ENCODE results near the gene OR8B8.
"Not testable (repeated sequence)": the region's sequence is repeated elsewhere in the genome, so short reads cannot be mapped to it uniquely, and the experiment has no call there.

Gene OR8B8, protein sequence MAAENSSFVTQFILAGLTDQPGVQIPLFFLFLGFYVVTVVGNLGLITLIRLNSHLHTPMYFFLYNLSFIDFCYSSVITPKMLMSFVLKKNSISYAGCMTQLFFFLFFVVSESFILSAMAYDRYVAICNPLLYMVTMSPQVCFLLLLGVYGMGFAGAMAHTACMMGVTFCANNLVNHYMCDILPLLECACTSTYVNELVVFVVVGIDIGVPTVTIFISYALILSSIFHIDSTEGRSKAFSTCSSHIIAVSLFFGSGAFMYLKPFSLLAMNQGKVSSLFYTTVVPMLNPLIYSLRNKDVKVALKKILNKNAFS

DNA sequence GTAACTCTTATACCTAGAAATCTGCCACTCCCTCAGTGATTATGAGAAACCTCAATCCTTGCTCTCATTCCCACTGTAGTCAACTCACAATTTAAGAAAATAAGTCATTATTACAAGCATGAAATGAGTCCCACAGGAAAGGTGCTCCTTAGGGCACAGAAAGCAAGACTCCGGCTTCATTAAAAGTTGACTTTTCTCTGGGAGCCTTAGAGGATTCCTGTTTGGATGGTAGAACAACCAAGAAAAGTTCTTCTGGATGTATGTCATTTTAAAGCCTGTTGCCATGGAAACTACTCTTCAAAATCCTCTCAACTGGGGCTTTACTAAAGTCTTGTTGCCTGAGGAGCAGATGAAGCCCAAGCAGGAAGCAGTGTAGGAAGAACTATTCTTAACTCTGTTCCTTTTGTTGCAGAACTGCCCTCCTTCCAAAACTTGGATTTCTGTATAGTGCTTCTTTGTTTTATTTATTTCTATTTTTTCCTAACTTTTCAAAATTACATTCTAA lies at the start of gene OR8B8:
Gene OR8B8 (minus strand): TSS at position 51 of the 505 bp plus-strand sequence. CDS start 4,611 bp downstream, outside the sequence.
- DNase-seq (ENCODE audit: low read depth): no peak

DNA sequence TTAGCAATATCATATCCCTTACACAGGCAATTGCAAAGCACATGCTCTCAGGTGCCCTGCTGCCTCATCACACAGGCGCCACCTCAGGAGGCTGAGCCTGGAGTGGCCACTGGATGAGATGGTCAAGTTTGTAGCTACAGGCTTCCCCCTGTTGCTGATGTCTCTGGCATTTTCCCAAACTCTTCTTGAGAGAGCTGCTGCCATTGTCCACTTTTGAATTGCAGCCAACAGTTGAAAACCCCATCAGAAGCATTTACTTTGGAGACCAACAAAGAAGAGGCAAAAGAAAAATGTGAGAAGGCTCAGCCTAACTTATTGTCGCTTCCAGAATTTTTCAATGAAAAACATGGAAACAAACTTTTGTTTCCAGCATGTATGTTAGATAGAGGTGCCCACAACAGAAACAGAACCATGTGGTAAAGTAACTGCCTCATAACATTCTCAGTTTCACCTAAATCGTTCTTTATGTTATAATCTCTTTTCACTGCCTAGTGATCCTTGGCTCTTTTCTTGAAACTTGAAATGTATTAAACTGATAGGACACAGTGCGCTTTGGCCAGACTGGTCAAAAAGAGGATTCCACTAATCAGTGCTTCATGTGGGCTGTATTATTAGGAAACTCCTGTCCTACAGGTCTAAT lies 47.6 kb upstream of the OR8B8 start:
- DNase-seq (ENCODE audit: low read depth): no peak

DNA sequence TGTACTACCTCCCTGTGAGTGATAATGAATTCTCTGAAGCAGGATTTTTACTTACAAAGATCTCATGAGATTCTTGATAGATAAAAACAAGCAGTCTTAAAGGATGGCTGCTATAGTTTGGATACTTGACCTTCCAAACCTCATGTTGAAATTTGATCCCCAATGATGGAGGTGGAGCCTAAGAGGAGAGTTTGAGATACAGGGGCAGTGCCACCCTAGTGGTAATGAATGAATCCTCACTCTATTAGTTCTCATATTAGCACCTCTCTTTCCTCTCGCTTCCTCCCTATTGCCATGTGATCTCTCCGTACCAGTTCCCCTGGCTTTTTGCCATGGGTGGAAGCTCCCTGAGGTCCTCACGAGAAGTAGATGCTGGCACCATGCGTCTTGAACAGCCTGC lies 37.9 kb upstream of the OR8B8 start:
- no peak for DNase-seq (ENCODE audit: low read depth)

DNA sequence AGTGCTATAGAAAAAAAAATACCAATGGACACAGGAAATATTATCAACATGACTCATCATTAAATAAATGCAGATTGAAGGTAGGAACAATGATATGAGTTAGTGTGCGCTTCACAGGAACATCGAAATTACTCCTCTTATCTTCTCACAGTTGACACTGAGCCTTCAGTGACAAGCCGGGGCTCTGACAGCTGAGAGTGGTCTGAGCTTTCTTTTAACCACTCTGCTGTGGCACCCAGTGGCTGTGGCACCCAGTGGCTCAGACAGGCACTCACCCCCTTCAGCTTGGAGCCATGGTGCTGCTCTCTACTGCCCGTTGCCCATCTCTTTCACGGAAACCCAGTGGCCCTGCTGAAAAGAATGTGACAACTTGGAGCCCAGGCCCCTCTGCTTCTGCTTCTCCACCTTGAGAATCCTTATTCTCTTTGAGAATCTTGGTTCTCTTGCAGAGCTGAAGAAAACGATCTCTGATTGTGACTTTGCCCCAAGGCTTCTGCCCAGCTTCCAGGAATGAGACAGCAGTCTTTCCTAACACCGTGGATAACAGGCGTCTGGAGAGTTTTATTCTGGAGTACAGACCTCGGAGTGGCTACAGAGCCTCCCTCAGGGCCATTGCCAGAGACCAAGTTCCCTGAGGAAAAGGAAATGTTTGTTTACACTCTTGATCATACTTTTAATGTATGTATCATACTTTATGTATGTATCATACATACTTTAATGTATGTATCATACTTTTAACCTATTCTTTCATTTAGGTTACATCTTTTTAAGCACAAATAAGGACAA lies 37.1 kb upstream of the OR8B8 start:
- DNase-seq (ENCODE audit: low read depth): no peak

DNA sequence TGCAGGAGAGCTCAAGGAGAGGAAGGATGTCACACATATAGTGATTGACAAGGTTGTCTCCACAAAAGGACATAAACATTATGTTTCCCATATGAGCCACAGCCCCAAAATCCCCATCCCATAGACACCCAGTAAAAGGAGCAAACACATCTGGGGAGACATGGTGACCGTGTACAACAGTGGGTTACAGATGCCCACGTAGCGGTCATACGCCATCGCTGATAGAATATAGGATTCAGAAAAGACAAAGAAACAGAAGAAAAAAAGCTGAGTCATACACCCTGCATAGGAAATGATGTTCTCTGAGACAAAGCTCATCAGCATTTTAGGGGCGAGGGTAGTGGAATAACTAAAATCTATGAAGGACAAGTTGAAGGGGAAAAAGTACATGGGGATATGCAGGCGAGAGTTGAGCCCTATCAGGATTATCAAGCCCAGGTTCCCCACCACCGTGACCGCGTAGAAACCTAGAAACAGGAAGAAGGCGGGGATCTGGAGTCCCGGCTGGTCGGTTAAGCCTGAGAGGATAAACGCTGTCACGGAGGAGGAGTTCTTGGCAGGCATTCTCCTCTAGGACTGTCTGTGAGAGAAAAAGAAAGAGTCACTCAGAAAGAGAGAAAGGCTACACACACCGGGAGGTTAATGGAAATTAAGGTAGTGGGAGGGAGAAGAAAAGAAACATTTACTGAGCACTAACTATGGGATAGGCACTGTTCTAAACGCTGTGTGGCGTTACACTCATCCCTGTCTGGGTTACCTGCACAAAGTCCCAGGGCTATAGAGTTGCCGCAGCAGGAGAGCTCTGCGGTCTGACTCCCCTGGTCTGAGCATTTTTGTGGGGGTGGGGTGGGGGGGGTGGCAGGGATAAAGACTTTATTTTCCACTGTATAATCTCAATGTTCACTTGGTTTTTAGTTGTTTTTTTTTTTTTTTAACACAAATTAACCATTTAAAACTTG lies 36.1 kb upstream of the OR8B8 start:
- no peak for DNase-seq (ENCODE audit: low read depth)

DNA sequence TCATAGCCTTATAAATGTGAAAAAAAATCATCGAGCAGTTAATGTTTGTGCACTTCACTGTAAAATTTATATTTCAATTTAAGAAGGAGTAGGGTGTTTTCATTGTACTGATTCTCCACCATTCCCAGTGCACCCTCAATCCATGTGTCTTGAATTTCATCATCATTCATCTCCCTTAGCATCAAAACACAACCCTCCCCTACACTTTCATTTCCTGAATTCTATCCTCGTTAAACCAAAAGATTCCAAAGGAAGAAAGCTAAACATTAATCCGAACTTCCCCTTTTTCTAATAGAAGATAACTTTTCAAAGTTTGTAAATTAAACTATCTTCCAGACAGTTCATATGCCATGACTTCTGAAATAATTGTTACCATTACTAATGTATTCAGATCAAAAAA lies 34.1 kb upstream of the OR8B8 start:
- DNase-seq (ENCODE audit: low read depth): no peak

DNA sequence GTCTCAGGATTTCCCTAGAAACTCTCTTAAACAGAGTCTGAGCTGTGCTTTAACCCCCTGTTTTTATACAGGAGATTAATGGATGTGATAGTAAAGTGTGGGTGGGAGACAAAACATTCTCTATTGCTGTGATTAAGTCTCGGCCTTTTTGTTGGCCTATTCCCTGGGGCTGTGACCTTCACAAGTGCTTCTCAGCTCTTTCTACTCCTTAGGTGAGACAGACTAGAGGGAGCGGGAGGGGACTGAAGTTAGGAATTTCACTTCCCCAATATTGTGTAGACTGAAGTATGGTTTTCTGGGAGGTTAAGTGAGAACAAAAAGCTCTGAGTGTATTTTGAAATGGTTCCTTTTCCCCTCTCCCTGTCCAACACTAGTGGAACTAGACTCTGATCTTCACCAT lies 29.8 kb upstream of the OR8B8 start:
- DNase-seq (ENCODE audit: low read depth): no peak

DNA sequence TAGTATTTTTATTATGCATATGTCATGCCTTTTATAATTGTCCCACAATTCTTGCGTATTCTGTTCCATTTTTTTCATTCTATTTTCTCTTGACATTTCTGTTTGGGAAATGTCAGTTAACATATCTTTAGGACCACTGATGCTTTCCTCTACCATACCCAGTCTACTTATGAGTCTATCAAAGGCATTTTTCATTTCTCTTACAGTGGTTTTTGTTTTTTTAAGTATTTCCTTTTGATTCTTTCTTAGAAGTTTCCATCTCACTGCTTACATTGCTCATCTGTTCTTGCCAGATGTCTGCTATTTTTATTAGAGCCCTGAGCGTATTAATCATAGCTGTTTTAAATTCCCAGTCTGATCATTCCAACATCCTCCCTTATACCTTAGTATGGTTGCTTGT lies 29.3 kb upstream of the OR8B8 start:
- no peak for DNase-seq (ENCODE audit: low read depth)

DNA sequence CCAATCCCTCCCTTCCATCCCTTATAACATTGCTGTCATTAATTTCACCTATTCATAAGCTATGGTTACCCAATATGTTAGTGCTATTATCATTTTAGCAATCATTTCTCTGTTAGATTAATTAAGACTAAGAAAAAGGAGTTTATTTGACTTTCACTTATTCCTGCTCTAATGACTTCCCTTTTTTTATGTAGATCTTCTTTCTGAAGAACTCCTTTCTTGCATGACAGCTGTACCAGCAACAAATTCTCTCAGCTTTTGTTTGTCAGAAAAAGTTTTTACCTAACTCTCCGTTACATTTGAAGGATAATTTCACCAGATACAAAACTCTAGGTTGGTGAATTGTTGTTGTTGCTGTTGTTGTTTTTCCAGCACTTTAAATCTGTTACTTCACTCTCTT lies 28.6 kb upstream of the OR8B8 start:
- DNase-seq (ENCODE audit: low read depth): no peak

DNA sequence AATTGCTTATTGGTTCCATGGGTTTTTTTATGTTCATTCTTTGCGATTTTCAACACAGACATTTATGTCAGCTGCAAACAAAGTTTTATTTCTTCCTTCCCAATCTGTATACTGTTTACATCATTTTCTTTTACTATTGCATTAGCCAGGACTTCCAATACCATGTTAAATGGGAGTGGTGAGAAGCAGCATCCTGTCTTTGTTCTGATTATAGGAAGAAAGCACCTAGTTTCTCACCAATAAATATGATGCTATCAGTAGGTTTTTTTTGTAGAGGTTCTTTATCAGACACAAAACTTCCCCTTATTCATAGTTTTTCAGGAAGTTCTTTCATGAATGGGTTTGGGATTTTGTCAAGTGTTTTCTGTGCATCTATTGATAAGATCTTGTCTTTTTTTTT lies 28.0 kb upstream of the OR8B8 start:
- DNase-seq (ENCODE audit: low read depth): no peak

DNA sequence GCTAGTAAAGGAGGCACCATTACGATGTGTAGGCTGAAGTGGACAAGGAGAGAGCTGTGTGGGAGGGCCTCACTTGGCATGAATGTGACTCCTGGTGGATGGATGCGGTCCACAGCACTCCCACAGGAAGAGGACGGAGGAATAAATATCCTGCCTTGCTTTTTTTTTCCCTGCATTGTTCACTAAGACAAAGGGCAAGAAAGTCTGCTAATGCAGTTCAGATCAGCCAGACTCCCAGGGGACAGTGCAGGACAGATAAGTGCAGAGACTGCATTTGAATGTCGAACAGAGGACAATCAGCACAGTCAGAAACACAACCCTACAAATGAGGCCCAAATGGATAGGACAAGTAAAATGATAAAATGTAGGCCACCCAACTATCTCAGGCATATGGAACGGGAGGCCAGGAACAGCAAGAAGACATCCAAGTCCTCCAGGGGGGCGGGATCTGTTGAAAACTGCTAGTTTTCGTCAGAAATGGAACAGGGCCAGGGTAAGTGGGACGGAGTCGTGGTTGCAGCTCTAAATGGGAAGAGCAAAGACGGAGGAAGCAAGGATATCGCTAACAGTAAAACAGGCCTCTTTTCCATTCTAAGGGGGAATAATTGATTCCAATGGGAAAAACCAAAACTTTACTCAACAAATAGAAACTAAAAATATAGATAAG lies 25.2 kb upstream of the OR8B8 start:
- DNase-seq (ENCODE audit: low read depth): no peak

DNA sequence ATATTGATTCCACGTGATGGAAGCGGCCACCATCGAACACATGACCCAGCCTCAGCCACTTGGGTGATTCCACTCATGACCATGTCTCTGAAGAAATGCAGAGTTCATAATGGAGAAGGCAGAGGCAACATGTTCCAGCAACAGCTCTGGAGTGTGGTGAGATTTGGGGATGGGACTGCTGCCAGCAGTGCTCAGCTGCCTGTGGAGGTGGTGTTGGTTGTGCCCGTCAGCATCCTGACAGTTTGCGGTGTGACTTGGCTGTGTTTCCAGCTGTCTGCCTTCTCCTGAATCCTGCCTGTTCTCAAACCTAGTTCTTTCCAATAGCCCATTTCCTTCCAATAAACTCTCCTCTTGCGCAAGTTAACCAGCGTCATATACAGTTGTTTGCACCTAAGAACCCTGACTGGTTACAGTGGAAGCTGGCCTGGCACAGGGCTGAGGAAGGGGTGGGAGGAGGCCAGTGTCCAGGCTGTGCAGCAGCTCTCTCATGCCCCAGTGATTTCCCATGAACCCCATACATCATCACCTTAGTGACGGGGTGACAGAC lies 22.0 kb upstream of the OR8B8 start:
- no peak for DNase-seq (ENCODE audit: low read depth)

DNA sequence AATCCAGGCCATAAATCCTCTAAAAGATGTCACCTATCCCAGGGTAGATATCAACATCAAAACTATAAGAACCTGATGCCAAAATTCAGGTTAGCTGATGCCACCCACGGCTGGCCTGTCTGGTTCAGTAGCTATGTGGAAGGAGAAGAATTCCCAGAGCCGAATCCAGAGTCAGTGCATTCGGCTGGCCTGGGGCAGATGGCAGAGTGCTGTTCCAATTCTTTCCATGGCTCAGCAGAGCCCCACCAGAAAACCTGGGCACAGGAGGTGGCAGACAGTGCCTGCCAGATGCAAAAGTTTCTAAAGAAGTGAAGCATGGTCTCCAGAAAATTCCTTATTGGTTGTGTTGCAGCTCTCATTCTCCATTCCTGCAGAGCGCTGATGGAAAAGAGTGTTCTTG lies 19.9 kb upstream of the OR8B8 start:
- DNase-seq (ENCODE audit: low read depth): no peak

DNA sequence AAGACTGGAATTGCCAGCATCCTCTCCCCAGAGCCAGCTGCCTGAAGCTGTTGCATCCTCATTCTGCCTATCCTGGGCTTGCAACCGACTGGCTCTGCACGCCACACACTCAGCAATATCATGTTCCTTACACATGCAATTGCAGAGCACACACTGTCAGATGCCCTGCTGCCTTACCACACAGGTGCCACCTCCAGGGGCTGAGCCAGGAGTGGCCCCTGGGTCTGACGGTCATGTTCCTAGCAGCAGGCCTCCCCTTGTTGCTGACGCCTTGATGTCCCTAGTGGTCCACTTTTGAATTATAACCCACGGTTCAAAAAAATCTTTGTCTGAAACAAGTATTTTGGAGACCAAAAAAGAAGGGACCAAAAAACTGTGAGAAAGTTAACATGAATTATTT lies 18.5 kb upstream of the OR8B8 start:
- DNase-seq (ENCODE audit: low read depth): no peak

DNA sequence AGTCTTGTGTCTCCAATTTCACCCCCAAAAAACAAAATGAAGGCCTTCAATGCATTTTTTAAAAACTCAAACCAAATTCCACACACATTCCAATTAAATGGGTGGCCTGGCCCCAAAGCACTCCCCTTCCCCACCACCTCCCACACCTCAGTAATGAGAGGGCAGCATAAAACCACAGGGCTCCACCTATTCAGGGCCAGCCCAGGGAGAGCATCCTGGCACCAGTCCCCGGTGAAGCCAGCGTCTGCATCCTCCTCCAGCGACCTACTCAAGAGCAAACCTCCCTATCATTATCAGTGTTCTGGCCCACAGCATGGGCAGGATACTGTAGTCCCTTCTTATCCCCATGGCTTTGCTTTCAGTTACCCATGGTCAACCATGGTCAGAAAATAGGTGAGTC lies 17.8 kb upstream of the OR8B8 start:
- no peak for DNase-seq (ENCODE audit: low read depth)

DNA sequence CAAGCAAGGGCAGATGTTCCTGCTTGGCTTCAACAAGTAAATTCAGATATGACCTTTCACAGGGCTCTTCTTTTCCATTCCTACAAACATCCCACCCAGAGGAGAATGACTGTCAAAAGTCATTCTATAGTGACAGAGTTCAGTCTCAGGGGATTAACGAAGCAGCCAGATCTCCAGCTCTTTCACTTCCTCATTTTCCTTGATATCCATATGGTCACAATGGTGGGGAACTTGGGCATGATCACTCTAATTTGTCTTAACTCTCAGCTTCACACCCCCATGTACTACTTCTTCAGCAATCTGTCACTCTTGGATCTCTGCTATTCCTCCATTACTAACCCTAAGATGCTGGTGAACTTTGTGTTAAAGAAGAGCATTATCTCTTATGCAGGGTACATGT lies 15.0 kb upstream of the OR8B8 start:
- DNase-seq (ENCODE audit: low read depth): no peak

DNA sequence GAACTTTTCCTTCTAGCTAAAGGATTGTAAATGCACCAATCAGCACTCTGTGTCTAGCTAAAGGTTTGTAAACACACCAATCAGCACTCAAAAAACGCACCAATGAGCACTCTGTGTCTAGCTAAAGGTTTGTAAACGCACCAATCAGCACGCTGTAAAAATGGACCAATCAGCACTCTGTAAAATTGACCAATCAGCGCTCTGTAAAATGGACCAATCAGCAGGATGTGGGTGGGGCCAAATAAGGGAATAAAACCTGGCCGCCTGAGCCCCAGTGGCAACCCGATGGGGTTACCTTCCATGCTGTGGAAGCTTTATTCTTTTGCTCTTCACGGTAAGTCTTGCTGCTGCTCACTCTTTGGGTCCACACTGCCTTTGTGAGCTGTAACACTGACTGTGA lies 13.9 kb upstream of the OR8B8 start:
- DNase-seq (ENCODE audit: low read depth): not testable (repeated sequence)

DNA sequence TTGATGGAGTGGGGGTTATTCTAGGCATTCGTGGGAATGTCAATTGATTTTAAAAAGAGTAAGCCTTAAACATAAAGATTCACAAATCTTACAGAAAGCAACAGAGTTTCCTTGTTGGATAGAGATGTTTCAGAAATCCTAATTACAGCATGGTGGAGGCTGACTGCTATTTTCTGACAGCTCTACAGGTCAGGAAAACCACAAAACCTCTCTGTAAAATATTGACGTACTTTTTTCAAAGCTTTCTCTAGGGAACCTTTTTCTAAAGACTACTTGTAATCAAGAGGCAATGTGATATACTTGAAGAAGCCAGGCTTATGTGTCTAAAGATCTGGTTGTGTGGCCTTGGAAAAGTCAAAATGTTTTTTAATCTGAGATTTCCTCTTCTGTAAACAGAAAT lies 9.1 kb upstream of the OR8B8 start:
- no peak for DNase-seq (ENCODE audit: low read depth)

DNA sequence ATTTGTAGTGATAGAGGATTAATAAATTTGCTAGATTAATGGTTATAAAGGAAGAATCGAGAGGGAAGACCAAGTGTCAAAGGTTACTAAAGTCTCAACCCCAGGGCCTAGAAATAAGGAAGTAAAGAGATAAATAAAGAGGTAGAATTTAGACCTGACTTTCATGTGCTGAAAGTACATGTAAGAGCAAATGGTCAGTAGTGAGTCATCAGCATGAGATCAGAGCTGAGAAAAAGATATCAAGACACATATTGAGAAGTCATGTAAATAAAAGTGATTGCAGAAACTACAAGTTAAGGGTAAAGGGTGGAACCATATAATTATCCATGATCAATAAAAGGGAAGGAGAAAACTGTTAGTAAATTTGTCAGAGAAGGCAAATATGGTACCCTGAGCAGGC lies 1.4 kb upstream of the OR8B8 start:
- no peak for DNase-seq (ENCODE audit: low read depth)

DNA sequence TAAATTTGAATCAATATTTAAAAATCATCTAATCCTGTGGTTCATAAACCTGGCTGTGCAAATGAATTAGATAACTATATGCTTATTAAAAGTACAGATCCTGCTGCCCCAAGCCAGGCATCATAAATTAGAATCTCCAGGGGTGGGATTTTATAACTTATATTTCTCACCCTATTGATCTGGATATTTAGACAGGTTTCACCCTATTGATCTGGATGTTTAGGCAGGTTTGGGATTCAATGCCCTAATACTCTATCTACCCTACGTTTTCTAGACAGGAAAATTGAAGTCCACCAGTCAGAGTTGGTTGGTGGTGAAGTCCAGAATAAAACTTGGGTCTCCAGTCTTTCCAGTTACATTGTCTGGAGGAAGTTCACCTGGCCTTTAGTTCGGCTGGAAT lies 2.6 kb downstream of the OR8B8 start:
- DNase-seq (ENCODE audit: low read depth): no peak

DNA sequence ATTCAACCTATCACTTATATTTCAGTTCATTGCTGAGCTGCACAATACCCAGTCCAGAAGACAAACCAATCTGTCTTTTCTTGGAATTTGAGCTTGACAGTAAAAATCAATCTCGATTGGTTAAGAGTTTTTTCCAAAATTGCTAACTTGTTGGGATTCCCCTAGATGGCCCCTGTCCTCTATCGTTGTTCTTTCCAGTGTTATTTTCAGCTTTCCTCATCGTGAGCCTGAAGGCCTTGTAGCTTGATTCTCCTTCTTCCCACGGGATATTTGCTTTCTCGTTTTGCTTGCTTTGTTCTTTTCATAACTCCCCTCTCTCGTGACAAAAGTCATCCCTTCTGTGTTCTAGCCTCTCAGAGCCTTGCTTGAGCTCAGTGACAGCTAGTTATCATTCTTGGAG lies 3.1 kb downstream of the OR8B8 start:
- DNase-seq (ENCODE audit: low read depth): no peak

Measured in stimulated activated CD8-positive, alpha-beta memory T cell treated with anti-CD3 and anti-CD28 coated beads, Interleukin-12 subunit alpha, Interleukin-12 subunit beta, amount 100 ng/mL, for 1 hour (primary cell).